Measurements from ENCODE around the gene NLK. TPM values are rescaled to one million over a fixed set of nuclear protein-coding genes. Genes with fewer than 3 reads are reported as not detected.

The NLK gene
- total RNA-seq, 1 experiment from 2014 or later: 12.8 TPM

- Histone ChIP-seq H3K36me3 (ENCODE audit: control insufficient read depth in 1 of 2, insufficient read depth in 2 of 2, low read length in 2 of 2) (no peaks in the 10 kb centered on the region; a peak in 1 of 4 replicates), H3K27ac (ENCODE audit: low read depth, low read length) (no peak overlapping the region), H3K4me1 (ENCODE audit: control insufficient read depth in 1 of 2, insufficient read depth in 2 of 2, low read length in 2 of 2) (no peaks in the 10 kb centered on the region), H3K79me2 (ENCODE audit: insufficient read depth, low read length) (no peaks in the 10 kb centered on the region), H4K20me1 (ENCODE audit: insufficient read depth) (no peaks in the 10 kb centered on the region), H3K9me3 (ENCODE audit: control insufficient read depth in 1 of 2, insufficient read depth in 1 of 2, low read depth in 1 of 2, low read length in 2 of 2) (no peaks in the 10 kb centered on the region), H3K4me3 (replicated peaks in 1 of 2; ENCODE audit: low read depth in 1 of 2, low read length in 2 of 2) (no peak overlapping the region), H2AFZ (ENCODE audit: low read depth, low read length, poor library complexity, severe bottlenecking) (no peak overlapping the region), H3K9me2 (ENCODE audit: insufficient read depth) (no peaks in the 10 kb centered on the region), H3K27me3 (ENCODE audit: insufficient read depth, low read length) (no peaks in the 10 kb centered on the region), H3K9ac (ENCODE audit: low read length) (no peak overlapping the region), H3K4me2 (ENCODE audit: low read length) (no peak overlapping the region)
- POLR2A ChIA-PET: no interaction called here
- BruUV-seq (replicated peaks): no TSS peak
- DNase-seq (ENCODE audit: low read depth, low spot score) (no peak), ATAC-seq (no peak)
- RAD21 ChIA-PET (ENCODE audit: low non-redundant PET in 1 of 2, low total read pairs in 2 of 2, uncharacterized antibody in 2 of 2, unreplicated experiment in 2 of 2): no interaction called here
- no peak for TF ChIP-seq ATF3 (IDR thresholded peaks at IDR 0.05)
- no peak for TF ChIP-seq EZH2phosphoT487 (IDR thresholded peaks at IDR 0.05; ENCODE audit: borderline replicate concordance)
- TF ChIP-seq EZH2 (IDR thresholded peaks at IDR 0.05): no peak
- no peak for TF ChIP-seq EGR1 (IDR thresholded peaks at IDR 0.05; ENCODE audit: low read depth)
- TF ChIP-seq ZNF274 (IDR thresholded peaks at IDR 0.05; ENCODE audit: low read depth, low read length): no peak
- TF ChIP-seq, protein P1, sequence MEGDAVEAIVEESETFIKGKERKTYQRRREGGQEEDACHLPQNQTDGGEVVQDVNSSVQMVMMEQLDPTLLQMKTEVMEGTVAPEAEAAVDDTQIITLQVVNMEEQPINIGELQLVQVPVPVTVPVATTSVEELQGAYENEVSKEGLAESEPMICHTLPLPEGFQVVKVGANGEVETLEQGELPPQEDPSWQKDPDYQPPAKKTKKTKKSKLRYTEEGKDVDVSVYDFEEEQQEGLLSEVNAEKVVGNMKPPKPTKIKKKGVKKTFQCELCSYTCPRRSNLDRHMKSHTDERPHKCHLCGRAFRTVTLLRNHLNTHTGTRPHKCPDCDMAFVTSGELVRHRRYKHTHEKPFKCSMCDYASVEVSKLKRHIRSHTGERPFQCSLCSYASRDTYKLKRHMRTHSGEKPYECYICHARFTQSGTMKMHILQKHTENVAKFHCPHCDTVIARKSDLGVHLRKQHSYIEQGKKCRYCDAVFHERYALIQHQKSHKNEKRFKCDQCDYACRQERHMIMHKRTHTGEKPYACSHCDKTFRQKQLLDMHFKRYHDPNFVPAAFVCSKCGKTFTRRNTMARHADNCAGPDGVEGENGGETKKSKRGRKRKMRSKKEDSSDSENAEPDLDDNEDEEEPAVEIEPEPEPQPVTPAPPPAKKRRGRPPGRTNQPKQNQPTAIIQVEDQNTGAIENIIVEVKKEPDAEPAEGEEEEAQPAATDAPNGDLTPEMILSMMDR (IDR thresholded peaks at IDR 0.05 in 2 of 3, conservative IDR thresholded peaks at IDR 0.05 in 1 of 3; ENCODE audit: borderline replicate concordance in 1 of 3, insufficient read depth in 1 of 3, low read depth in 2 of 3, low read length in 2 of 3): no peak
- TF ChIP-seq ELF1 (IDR thresholded peaks at IDR 0.05; ENCODE audit: borderline replicate concordance, low read depth): no peak
- TF ChIP-seq MAX (IDR thresholded peaks at IDR 0.05): no peak
- TF ChIP-seq, protein P2, sequence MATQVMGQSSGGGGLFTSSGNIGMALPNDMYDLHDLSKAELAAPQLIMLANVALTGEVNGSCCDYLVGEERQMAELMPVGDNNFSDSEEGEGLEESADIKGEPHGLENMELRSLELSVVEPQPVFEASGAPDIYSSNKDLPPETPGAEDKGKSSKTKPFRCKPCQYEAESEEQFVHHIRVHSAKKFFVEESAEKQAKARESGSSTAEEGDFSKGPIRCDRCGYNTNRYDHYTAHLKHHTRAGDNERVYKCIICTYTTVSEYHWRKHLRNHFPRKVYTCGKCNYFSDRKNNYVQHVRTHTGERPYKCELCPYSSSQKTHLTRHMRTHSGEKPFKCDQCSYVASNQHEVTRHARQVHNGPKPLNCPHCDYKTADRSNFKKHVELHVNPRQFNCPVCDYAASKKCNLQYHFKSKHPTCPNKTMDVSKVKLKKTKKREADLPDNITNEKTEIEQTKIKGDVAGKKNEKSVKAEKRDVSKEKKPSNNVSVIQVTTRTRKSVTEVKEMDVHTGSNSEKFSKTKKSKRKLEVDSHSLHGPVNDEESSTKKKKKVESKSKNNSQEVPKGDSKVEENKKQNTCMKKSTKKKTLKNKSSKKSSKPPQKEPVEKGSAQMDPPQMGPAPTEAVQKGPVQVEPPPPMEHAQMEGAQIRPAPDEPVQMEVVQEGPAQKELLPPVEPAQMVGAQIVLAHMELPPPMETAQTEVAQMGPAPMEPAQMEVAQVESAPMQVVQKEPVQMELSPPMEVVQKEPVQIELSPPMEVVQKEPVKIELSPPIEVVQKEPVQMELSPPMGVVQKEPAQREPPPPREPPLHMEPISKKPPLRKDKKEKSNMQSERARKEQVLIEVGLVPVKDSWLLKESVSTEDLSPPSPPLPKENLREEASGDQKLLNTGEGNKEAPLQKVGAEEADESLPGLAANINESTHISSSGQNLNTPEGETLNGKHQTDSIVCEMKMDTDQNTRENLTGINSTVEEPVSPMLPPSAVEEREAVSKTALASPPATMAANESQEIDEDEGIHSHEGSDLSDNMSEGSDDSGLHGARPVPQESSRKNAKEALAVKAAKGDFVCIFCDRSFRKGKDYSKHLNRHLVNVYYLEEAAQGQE (IDR thresholded peaks at IDR 0.05; ENCODE audit: low read depth): no peak
- no peak for TF ChIP-seq JUND (IDR thresholded peaks at IDR 0.05)
- no peak for TF ChIP-seq ZBTB33 (IDR thresholded peaks at IDR 0.05; ENCODE audit: extremely low read depth, insufficient replicate concordance, low read length)
- no peak for TF ChIP-seq RAD21 (IDR thresholded peaks at IDR 0.05; ENCODE audit: low read depth)
- TF ChIP-seq CEBPB (IDR thresholded peaks at IDR 0.05; ENCODE audit: low read depth): no peak
- no peak for TF ChIP-seq CBX3 (IDR thresholded peaks at IDR 0.05; ENCODE audit: low read depth)
- TF ChIP-seq ZFX (IDR thresholded peaks at IDR 0.05): no peak
- TF ChIP-seq YY1 (IDR thresholded peaks at IDR 0.05; ENCODE audit: extremely low read depth, insufficient replicate concordance, low read depth, low read length): no peak
- TF ChIP-seq SIN3A (IDR thresholded peaks at IDR 0.05; ENCODE audit: low read depth): no peak
- TF ChIP-seq FOSL1 (IDR thresholded peaks at IDR 0.05; ENCODE audit: low read depth): no peak
- no peak for TF ChIP-seq SRF (IDR thresholded peaks at IDR 0.05; ENCODE audit: low read depth)
- no peak for TF ChIP-seq SP1 (IDR thresholded peaks at IDR 0.05; ENCODE audit: low read depth)
- intact Hi-C loops (cut with micrococcal nuclease): no loop called here
- CTCF ChIA-PET: no interaction called here
These were observed 130.6 kb downstream of the NLK start for GRCh38 chr17:28173031-28173561.

Data from HCT116 (cell line).